H1 (cell line): Measurements from ENCODE around the gene SH3BP5. TPM values are rescaled to one million over a fixed set of nuclear protein-coding genes. Genes with fewer than 3 reads are reported as not detected.

Source experiments
- CTCF ChIA-PET: fragments of 300-600 bp; sonication (Branson Sonifier 250); formaldehyde crosslinking; loops from one replicate; lab custom pipeline; 2021; ENCODE audit not compliant: partially characterized antibody; lab: Charles Lee
- POLR2A ChIA-PET: fragments of 300-600 bp; sonication (Branson Sonifier 250); formaldehyde crosslinking; loops from one replicate; lab custom pipeline; 2021; ENCODE audit warnings: inconsistent platforms; ENCODE audit not compliant: partially characterized antibody; lab: Charles Lee
- DNase-seq, 2 experiments: peaks; one replicate each; pipeline versions ENCODE4 v3.0.0 to v3.0.0-alpha.2; 2010 to 2022; ENCODE audit warnings: low spot score in 2 of 2, low read depth in 1 of 2, mixed read lengths in 1 of 2
- FAIRE-seq: peaks from 2 replicates; lab custom pipeline; 2011; peaks lifted over from hg19 to GRCh38; lab: Jason Lieb, UNC
- H2AFZ ChIP-seq: 2 replicates; pipeline ENCODE4 v1.8.1; 2012; ENCODE audit warnings: low read length, inconsistent platforms
- H2AK5ac ChIP-seq: 2 replicates; pipeline ENCODE4 v1.6.1; 2013; ENCODE audit warnings: low read depth, low read length
- H2BK120ac ChIP-seq: replicated peaks from 2 replicates; pipeline ENCODE3; 2013; ENCODE audit warnings: low read depth, low read length, inconsistent platforms
- H2BK12ac ChIP-seq: 2 replicates; pipeline ENCODE4 v1.6.1; 2013; ENCODE audit warnings: low read depth, low read length
- H2BK15ac ChIP-seq: 2 replicates; pipeline ENCODE4 v1.6.1; 2013; ENCODE audit warnings: low read length
- H2BK20ac ChIP-seq: 2 replicates; pipeline ENCODE4 v1.6.1; 2013; ENCODE audit warnings: low read length
- H2BK5ac ChIP-seq: 2 replicates; pipeline ENCODE4 v1.6.1; 2013; ENCODE audit warnings: low read depth, low read length
- H3K14ac ChIP-seq: 2 replicates; pipeline ENCODE4 v1.6.1; 2013; ENCODE audit warnings: inconsistent platforms; ENCODE audit not compliant: insufficient read length
- H3K18ac ChIP-seq: 2 replicates; pipeline ENCODE4 v1.6.1; 2013; ENCODE audit warnings: low read length; ENCODE audit errors: extremely low read depth
- H3K23ac ChIP-seq: 2 replicates; pipeline ENCODE4 v1.6.1; 2013; ENCODE audit warnings: inconsistent platforms; ENCODE audit not compliant: insufficient read length
- H3K23me2 ChIP-seq: 2 replicates; pipeline ENCODE4 v1.6.1; 2013; ENCODE audit warnings: low read depth, low read length
- H3K27ac ChIP-seq: 2 replicates; pipeline ENCODE4 v1.6.1; 2011; ENCODE audit warnings: low read depth, low read length, inconsistent platforms
- H3K27me3 ChIP-seq, 4 experiments: replicated peaks in 1 of 4; 1 replicate in 1 of 4; 2 replicates in 3 of 4; pipeline versions ENCODE4 v1.6.1 to v1.8.1; 2011 to 2013; ENCODE audit warnings: low read length in 3 of 4, mild to moderate bottlenecking in 3 of 4, inconsistent platforms in 2 of 4, mixed read lengths in 2 of 4, moderate library complexity in 1 of 4; ENCODE audit not compliant: control insufficient read depth in 3 of 4, insufficient read depth in 3 of 4; ENCODE audit errors: extremely low read depth in 1 of 4
- H3K36me3 ChIP-seq, 4 experiments: 2 replicates each; pipeline versions ENCODE4 v1.6.1 to v1.8.1; 2011 to 2013; ENCODE audit warnings: mild to moderate bottlenecking in 4 of 4, low read length in 3 of 4, moderate library complexity in 2 of 4, control low read depth in 1 of 4, inconsistent platforms in 1 of 4; ENCODE audit not compliant: insufficient read depth in 4 of 4, control insufficient read depth in 2 of 4
- H3K4ac ChIP-seq: replicated peaks from 2 replicates; pipeline ENCODE3; 2013; ENCODE audit warnings: low read length, low read depth, mixed read lengths, inconsistent platforms; ENCODE audit not compliant: insufficient read length
- H3K4me1 ChIP-seq, 4 experiments: replicated peaks in 1 of 4; 1 replicate in 1 of 4; 2 replicates in 3 of 4; pipeline versions ENCODE4 v1.6.1 to v1.8.1; 2011 to 2013; ENCODE audit warnings: low read length in 3 of 4, inconsistent platforms in 2 of 4, mixed read lengths in 1 of 4; ENCODE audit not compliant: insufficient read depth in 4 of 4, control insufficient read depth in 3 of 4
- H3K4me2 ChIP-seq, 2 experiments: 2 replicates each; pipeline versions ENCODE4 v1.6.1 to v1.8.1; 2011 to 2013; ENCODE audit warnings: low read depth in 2 of 2, low read length in 2 of 2, control low read depth in 1 of 2, inconsistent platforms in 1 of 2, mild to moderate bottlenecking in 1 of 2; ENCODE audit not compliant: insufficient read depth in 1 of 2
- H3K4me3 ChIP-seq, 4 experiments: fragments of 200-600, 300-600 bp in 1 of 4; sonication (generic), shearing (Covaris generic), sonication (Bioruptor Twin) in 1 of 4; 2 replicates each; pipeline versions ENCODE4 v1.5.1 to v1.8.1; 2011 to 2016; ENCODE audit warnings: low read length in 4 of 4, low read depth in 3 of 4, control low read depth in 2 of 4, inconsistent platforms in 2 of 4, mild to moderate bottlenecking in 2 of 4, mixed read lengths in 1 of 4, moderate library complexity in 1 of 4; ENCODE audit not compliant: insufficient read depth in 2 of 4; ENCODE audit errors: extremely low read depth in 1 of 4
- H3K56ac ChIP-seq: replicated peaks from 2 replicates; pipeline ENCODE3; 2013; ENCODE audit warnings: low read depth, mild to moderate bottlenecking, mixed read lengths, low read length, inconsistent platforms; ENCODE audit not compliant: insufficient read length
- H3K79me1 ChIP-seq: 2 replicates; pipeline ENCODE4 v1.6.1; 2013; ENCODE audit warnings: low read depth, low read length, control low read depth
- H3K79me2 ChIP-seq, 2 experiments: 2 replicates each; pipeline versions ENCODE4 v1.6.1 to v1.8.1; 2012 to 2013; ENCODE audit warnings: low read length in 2 of 2, mild to moderate bottlenecking in 2 of 2, inconsistent platforms in 1 of 2; ENCODE audit not compliant: insufficient read depth in 2 of 2, control insufficient read depth in 1 of 2
- H3K9ac ChIP-seq, 4 experiments: replicated peaks in 1 of 4; 1 replicate in 1 of 4; 2 replicates in 3 of 4; pipeline versions ENCODE4 v1.6.1 to v1.8.1; 2011 to 2013; ENCODE audit warnings: low read depth in 3 of 4, low read length in 3 of 4, control low read depth in 2 of 4, mild to moderate bottlenecking in 2 of 4, moderate library complexity in 2 of 4, inconsistent platforms in 1 of 4; ENCODE audit errors: extremely low read depth in 1 of 4
- H3K9me3 ChIP-seq, 2 experiments: 2 replicates each; pipeline versions ENCODE4 v1.6.1 to v1.8.1; 2012 to 2013; ENCODE audit warnings: mild to moderate bottlenecking in 2 of 2, moderate library complexity in 2 of 2, control low read depth in 1 of 2, inconsistent platforms in 1 of 2, low read depth in 1 of 2, low read length in 1 of 2, mixed read lengths in 1 of 2; ENCODE audit not compliant: insufficient read depth in 2 of 2
- H4K20me1 ChIP-seq, 2 experiments: replicated peaks in 1 of 2; 2 replicates each; pipeline versions ENCODE3 to v1.8.1; 2011 to 2013; ENCODE audit warnings: inconsistent platforms in 2 of 2, low read length in 2 of 2, mild to moderate bottlenecking in 1 of 2; ENCODE audit not compliant: insufficient read depth in 2 of 2, control insufficient read depth in 1 of 2
- H4K5ac ChIP-seq: 2 replicates; pipeline ENCODE4 v1.6.1; 2013; ENCODE audit warnings: low read length, low read depth, mixed read lengths, inconsistent platforms; ENCODE audit not compliant: insufficient read length
- H4K8ac ChIP-seq: 2 replicates; pipeline ENCODE4 v1.8.0; 2013; ENCODE audit warnings: mild to moderate bottlenecking, moderate library complexity, low read length, inconsistent platforms; ENCODE audit not compliant: insufficient read depth; ENCODE audit errors: extremely low read depth
- H4K91ac ChIP-seq: replicated peaks from 2 replicates; pipeline ENCODE3; 2013; ENCODE audit warnings: low read length, mixed read lengths, inconsistent platforms; ENCODE audit not compliant: insufficient read length
- BACH1 ChIP-seq: IDR thresholded peaks from 2 replicates; pipeline ENCODE4 v1.6.1; 2012; ENCODE audit warnings: low read length, improper control_type of control experiment
- EZH2 ChIP-seq: fragments of 200-600 bp; sonication (generic); IDR thresholded peaks from 2 replicates; pipeline ENCODE4 v1.7.1; 2012; ENCODE audit warnings: low read depth, mild to moderate bottlenecking, moderate library complexity, low read length, inconsistent platforms; ENCODE audit not compliant: severe bottlenecking
- KDM4A ChIP-seq: IDR thresholded peaks from one replicate; pipeline ENCODE4 v1.7.1; 2012; ENCODE audit warnings: low read depth, mild to moderate bottlenecking, moderate library complexity, low read length, inconsistent platforms; ENCODE audit not compliant: severe bottlenecking
- MAFK ChIP-seq: IDR thresholded peaks from 2 replicates; pipeline ENCODE4 v1.6.1; 2012; ENCODE audit warnings: low read depth, mild to moderate bottlenecking, improper control_type of control experiment, low read length
- PHF8 ChIP-seq: fragments of 200-600 bp; sonication (generic); conservative IDR thresholded peaks from 2 replicates; pipeline ENCODE4 v1.7.1; 2012; ENCODE audit warnings: low read depth, mild to moderate bottlenecking, inconsistent platforms, low read length, moderate library complexity
- RBBP5 ChIP-seq: IDR thresholded peaks from 2 replicates; pipeline ENCODE4 v1.7.1; 2012; ENCODE audit warnings: low read depth, mild to moderate bottlenecking, inconsistent platforms, low read length, moderate library complexity, borderline replicate concordance
- RNF2 ChIP-seq: fragments of 200-900, 300-1000 bp; sonication (generic); IDR thresholded peaks from 2 replicates; pipeline ENCODE4 v1.7.1; 2016; ENCODE audit warnings: borderline replicate concordance, low read depth, mild to moderate bottlenecking, antibody characterized with exemption, low read length; ENCODE audit not compliant: poor library complexity, severe bottlenecking; ENCODE audit errors: missing control alignments
- RXRA ChIP-seq: IDR thresholded peaks from 2 replicates; pipeline ENCODE4 v1.6.1; 2011; ENCODE audit warnings: low read depth, mild to moderate bottlenecking, low read length, moderate library complexity; ENCODE audit not compliant: insufficient read depth
- SAP30 ChIP-seq: fragments of 300-600 bp; sonication (generic); IDR thresholded peaks from 2 replicates; pipeline ENCODE4 v1.7.1; 2012; ENCODE audit warnings: low read length, moderate library complexity, mild to moderate bottlenecking, inconsistent platforms; ENCODE audit not compliant: insufficient read depth, insufficient replicate concordance
- SIX5 ChIP-seq: IDR thresholded peaks from 2 replicates; pipeline ENCODE4 v1.6.1; 2011; ENCODE audit warnings: mild to moderate bottlenecking, low read depth, low read length
- SP4 ChIP-seq: IDR thresholded peaks from 2 replicates; pipeline ENCODE4 v1.6.1; 2012; ENCODE audit warnings: low read length, inconsistent platforms
- SUZ12 ChIP-seq: fragments of 200-600 bp; sonication (generic); IDR thresholded peaks from 2 replicates; pipeline ENCODE4 v1.6.1; 2012; ENCODE audit warnings: mild to moderate bottlenecking, inconsistent platforms, low read length, moderate library complexity, mixed read lengths
- polyA plus RNA-seq, 7 experiments: library from polyadenylated mRNA; depleted of rRNA in 3 of 7; stranded (reverse) in 5 of 7; unstranded in 2 of 7; fragments of >200 nt in 5 of 7; fragments of 200-250 nt in 2 of 7; gene quantifications; 1 replicate in 5 of 7; 2 replicates in 1 of 7; 4 replicates in 1 of 7; pipeline versions ENCODE4 v1.2.1 to v1.2.3, GENCODE V29; 2011 to 2013; ENCODE audit warnings: missing spikeins in 2 of 7, mixed read lengths in 2 of 7
- total RNA-seq: library from RNA; stranded (reverse); fragmentation: NEBNext Ultra II Directional; extraction: Animal tissue kit (Norgen Biotek cat#: 25700); gene quantifications from 2 replicates; pipeline ENCODE4 v1.2.1, GENCODE V29; 2021
- TF ChIP-seq, protein P1 (sequence below): IDR thresholded peaks from 2 replicates; pipeline ENCODE4 v1.6.1; 2012; ENCODE audit warnings: inconsistent platforms

SH3BP5 gene
- total and polyA plus RNA-seq, 2 of the 8 experiments (the other 6 are each of a cell fraction or from before 2014, with no cell fraction given), result 7.1 to 9.7 TPM

DNA sequence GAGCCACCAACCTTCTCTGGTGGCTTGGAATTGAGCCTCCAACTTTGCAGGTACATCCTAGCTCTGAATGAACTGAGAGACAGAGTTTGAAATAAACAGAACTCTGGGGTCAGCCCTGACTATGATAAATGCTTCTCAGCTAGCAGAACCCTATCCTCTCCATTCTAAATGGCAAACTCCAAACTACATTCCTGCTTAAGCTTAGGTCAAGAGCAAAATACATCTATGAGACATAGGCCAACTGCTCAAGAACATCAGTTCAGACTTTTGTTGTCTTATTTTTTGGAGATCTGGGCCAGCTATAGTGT lies 1.5 kb upstream of the SH3BP5 start:
- FAIRE-seq (no peak), DNase-seq (no peak)
- Histone ChIP-seq H2AFZ (no peak overlapping the region), H3K27me3 (peaks cover 1 to 20% (median 10%) of the 10 kb centered on the region in 4 experiments; a peak in 6 of 7 replicates), H2BK5ac (no peak overlapping the region), H3K18ac (no peak overlapping the region), H3K79me1 (no peaks in the 10 kb centered on the region), H3K36me3 (peaks cover 0 to 3% (median 0%) of the 10 kb centered on the region in 4 experiments; a peak in 1 of 8 replicates), H3K79me2 (no peaks in the 10 kb centered on the region; a peak in 1 of 4 replicates), H2BK120ac (no peak overlapping the region), H3K4me3 (no peak overlapping the region), H2AK5ac (no peak overlapping the region), H2BK15ac (0 out of 2 replicates have a peak overlapping the region, but pooled peaks have one; percentile 33), H4K8ac (no peak overlapping the region), H2BK12ac (no peak overlapping the region), H3K14ac (no peak overlapping the region), H3K9me3 (no peaks in the 10 kb centered on the region), H4K20me1 (no peaks in the 10 kb centered on the region), H3K4me2 (no peak overlapping the region; a peak in 1 of 4 replicates), H3K4me1 (peaks cover 0 to 11% (median 9%) of the 10 kb centered on the region in 4 experiments; a peak in 6 of 7 replicates), H3K23ac (no peak overlapping the region), H3K9ac (no peak overlapping the region), H4K5ac (no peak overlapping the region), H3K56ac (no peak overlapping the region), H3K27ac (no peak overlapping the region), H3K4ac (no peak overlapping the region), H4K91ac (no peak overlapping the region), H3K23me2 (peaks cover 14% of the 10 kb centered on the region), H2BK20ac (no peak overlapping the region)
- ChIA-PET POLR2A (interaction anchor here (1.2 to 1.4 kb wide), 2 partner anchors 12 to 69 kb away, joined by 3 to 4 read pairs; no protein-coding TSS in a partner anchor), CTCF (interaction anchor here (0.9 to 9.4 kb wide), 20 partner anchors 9 to 195 kb away, joined by 3 to 85 read pairs (median 6); partner anchors contain the start of genes EAF1 and METTL6)
- TF ChIP-seq, protein P1, sequence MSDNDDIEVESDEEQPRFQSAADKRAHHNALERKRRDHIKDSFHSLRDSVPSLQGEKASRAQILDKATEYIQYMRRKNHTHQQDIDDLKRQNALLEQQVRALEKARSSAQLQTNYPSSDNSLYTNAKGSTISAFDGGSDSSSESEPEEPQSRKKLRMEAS, result no peak
- no peak for TF ChIP-seq PHF8
- no peak for TF ChIP-seq EZH2
- TF ChIP-seq RNF2, result no peak
- TF ChIP-seq SIX5, result no peak
- TF ChIP-seq RBBP5, result no peak
- TF ChIP-seq SUZ12, result no peak
- TF ChIP-seq MAFK, result no peak
- no peak for TF ChIP-seq KDM4A
- no peak for TF ChIP-seq SP4
- no peak for TF ChIP-seq SAP30
- TF ChIP-seq BACH1, result no peak
- no peak for TF ChIP-seq RXRA
